ENCODE data around the gene RPS4Y2.

The RPS4Y2 gene

GRCh38 chrY:20776104-20776503 lies 20.2 kb downstream of the RPS4Y2 start:
- Histone ChIP-seq H3K36me3 (ENCODE audit: insufficient read depth, low read length) (no peaks in the 10 kb centered on the region), H3K27ac (ENCODE audit: low read depth, low read length) (no peak overlapping the region), H3K4me1 (ENCODE audit: control insufficient read depth, insufficient read depth, low read length, unreplicated experiment) (no peaks in the 10 kb centered on the region), H3K4me3 (ENCODE audit: low read depth, low read length) (no peak overlapping the region), H3K79me2 (ENCODE audit: control insufficient read depth, insufficient read depth, low read length, unreplicated experiment) (no peaks in the 10 kb centered on the region), H2AFZ (ENCODE audit: low read length, unreplicated experiment) (no peak overlapping the region), H3K27me3 (ENCODE audit: insufficient read depth, low read length) (no peaks in the 10 kb centered on the region)

DNA sequence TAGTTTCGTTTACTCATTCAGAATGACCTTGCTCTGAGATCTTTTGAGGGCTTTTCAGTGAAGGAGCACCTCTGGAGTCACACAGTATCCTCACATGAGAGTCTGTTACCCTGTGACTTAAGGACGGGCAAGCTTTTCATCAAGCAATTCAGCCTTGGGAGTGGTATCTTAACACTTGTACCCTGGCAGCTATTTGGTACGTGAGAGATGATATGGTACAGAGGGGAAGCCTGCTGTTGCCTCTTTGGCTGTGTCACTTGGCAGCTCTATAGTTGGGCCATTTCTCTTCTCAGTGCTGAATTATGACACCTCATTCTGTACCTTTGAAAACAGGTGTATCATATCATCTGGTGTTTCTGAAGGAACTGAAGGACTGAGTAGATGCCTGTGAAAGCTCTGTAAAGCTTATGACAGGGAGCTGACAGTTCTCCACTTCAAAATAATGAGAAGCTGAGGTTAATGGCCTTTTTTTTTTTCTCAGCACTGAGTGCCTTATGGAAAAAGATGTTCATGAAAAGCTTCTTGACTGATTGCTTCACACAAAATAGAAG lies 24.3 kb downstream of the RPS4Y2 start:
- H3K36me3 ChIP-seq (ENCODE audit: insufficient read depth, low read length): no peaks in the 10 kb centered on the region
- H2AFZ ChIP-seq (ENCODE audit: low read length, unreplicated experiment): no peak overlapping the region
- H3K4me1 ChIP-seq (ENCODE audit: control insufficient read depth, insufficient read depth, low read length, unreplicated experiment): no peaks in the 10 kb centered on the region
- no peak overlapping the region for H3K27ac ChIP-seq (ENCODE audit: low read depth, low read length)
- no peaks in the 10 kb centered on the region for H3K79me2 ChIP-seq (ENCODE audit: control insufficient read depth, insufficient read depth, low read length, unreplicated experiment)
- H3K27me3 ChIP-seq (ENCODE audit: insufficient read depth, low read length): no peaks in the 10 kb centered on the region
- H3K4me3 ChIP-seq (ENCODE audit: low read depth, low read length): no peak overlapping the region

DNA sequence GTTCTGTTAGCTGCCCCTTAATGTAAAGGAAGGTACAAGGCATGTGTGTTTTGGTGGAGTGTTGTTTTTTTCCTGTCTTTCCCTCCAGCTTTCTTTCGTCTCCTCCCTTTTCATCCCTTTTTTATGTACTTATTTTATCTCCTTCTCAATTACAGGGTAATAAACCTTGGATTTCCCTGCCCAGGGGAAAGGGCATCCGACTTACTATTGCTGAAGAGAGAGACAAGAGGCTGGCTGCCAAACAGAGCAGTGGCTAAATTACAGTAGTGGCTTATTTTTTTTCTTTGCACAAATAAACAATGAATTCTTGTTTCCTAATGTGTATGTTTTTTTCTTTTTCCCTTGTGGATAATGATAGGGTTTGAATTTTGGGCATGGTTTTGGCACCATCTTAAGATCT lies 24.9 kb downstream of the RPS4Y2 start:
- H3K4me3 ChIP-seq (ENCODE audit: low read depth, low read length): no peak overlapping the region
- no peak overlapping the region for H3K27ac ChIP-seq (ENCODE audit: low read depth, low read length)
- H3K27me3 ChIP-seq (ENCODE audit: insufficient read depth, low read length): no peaks in the 10 kb centered on the region
- no peaks in the 10 kb centered on the region for H3K79me2 ChIP-seq (ENCODE audit: control insufficient read depth, insufficient read depth, low read length, unreplicated experiment)
- no peaks in the 10 kb centered on the region for H3K36me3 ChIP-seq (ENCODE audit: insufficient read depth, low read length)
- H2AFZ ChIP-seq (ENCODE audit: low read length, unreplicated experiment): no peak overlapping the region
- no peaks in the 10 kb centered on the region for H3K4me1 ChIP-seq (ENCODE audit: control insufficient read depth, insufficient read depth, low read length, unreplicated experiment)

GRCh38 chrY:20781408-20781807 lies 25.5 kb downstream of the RPS4Y2 start:
- no peaks in the 10 kb centered on the region for H3K36me3 ChIP-seq (ENCODE audit: insufficient read depth, low read length)
- H3K4me1 ChIP-seq (ENCODE audit: control insufficient read depth, insufficient read depth, low read length, unreplicated experiment): no peaks in the 10 kb centered on the region
- H3K27me3 ChIP-seq (ENCODE audit: insufficient read depth, low read length): no peaks in the 10 kb centered on the region
- no peak overlapping the region for H3K27ac ChIP-seq (ENCODE audit: low read depth, low read length)
- H2AFZ ChIP-seq (ENCODE audit: low read length, unreplicated experiment): no peak overlapping the region
- no peak overlapping the region for H3K4me3 ChIP-seq (ENCODE audit: low read depth, low read length)
- H3K79me2 ChIP-seq (ENCODE audit: control insufficient read depth, insufficient read depth, low read length, unreplicated experiment): no peaks in the 10 kb centered on the region

GRCh38 chrY:20784965-20785364 lies 29.1 kb downstream of the RPS4Y2 start:
- Histone ChIP-seq H3K4me3 (ENCODE audit: low read depth, low read length) (no peak overlapping the region), H2AFZ (ENCODE audit: low read length, unreplicated experiment) (no peak overlapping the region), H3K27ac (ENCODE audit: low read depth, low read length) (no peak overlapping the region), H3K4me1 (ENCODE audit: control insufficient read depth, insufficient read depth, low read length, unreplicated experiment) (no peaks in the 10 kb centered on the region), H3K27me3 (ENCODE audit: insufficient read depth, low read length) (no peaks in the 10 kb centered on the region), H3K36me3 (ENCODE audit: insufficient read depth, low read length) (no peaks in the 10 kb centered on the region), H3K79me2 (ENCODE audit: control insufficient read depth, insufficient read depth, low read length, unreplicated experiment) (no peaks in the 10 kb centered on the region)

GRCh38 chrY:20787076-20787475 lies 31.2 kb downstream of the RPS4Y2 start:
- Histone ChIP-seq H3K27me3 (ENCODE audit: insufficient read depth, low read length) (no peaks in the 10 kb centered on the region), H3K36me3 (ENCODE audit: insufficient read depth, low read length) (no peaks in the 10 kb centered on the region), H3K27ac (ENCODE audit: low read depth, low read length) (no peak overlapping the region)

GRCh38 chrY:20798351-20799049 lies 42.6 kb downstream of the RPS4Y2 start:
- H3K36me3 ChIP-seq (ENCODE audit: insufficient read depth, low read length): no peaks in the 10 kb centered on the region
- H3K27ac ChIP-seq (ENCODE audit: low read depth, low read length): no peak overlapping the region
- H3K4me1 ChIP-seq (ENCODE audit: control insufficient read depth, insufficient read depth, low read length, unreplicated experiment): no peaks in the 10 kb centered on the region
- no peaks in the 10 kb centered on the region for H3K79me2 ChIP-seq (ENCODE audit: control insufficient read depth, insufficient read depth, low read length, unreplicated experiment)
- no peaks in the 10 kb centered on the region for H3K27me3 ChIP-seq (ENCODE audit: insufficient read depth, low read length)
- no peak overlapping the region for H2AFZ ChIP-seq (ENCODE audit: low read length, unreplicated experiment)
- no peak overlapping the region for H3K4me3 ChIP-seq (ENCODE audit: low read depth, low read length)

More at GRCh38 chrY:20787076-20787475, 31.2 kb downstream of the RPS4Y2 start:
- Histone ChIP-seq H3K4me3 (ENCODE audit: low read depth, low read length) (no peak overlapping the region), H3K4me1 (ENCODE audit: control insufficient read depth, insufficient read depth, low read length, unreplicated experiment) (no peaks in the 10 kb centered on the region), H2AFZ (ENCODE audit: low read length, unreplicated experiment) (no peak overlapping the region), H3K79me2 (ENCODE audit: control insufficient read depth, insufficient read depth, low read length, unreplicated experiment) (no peaks in the 10 kb centered on the region)

DNA sequence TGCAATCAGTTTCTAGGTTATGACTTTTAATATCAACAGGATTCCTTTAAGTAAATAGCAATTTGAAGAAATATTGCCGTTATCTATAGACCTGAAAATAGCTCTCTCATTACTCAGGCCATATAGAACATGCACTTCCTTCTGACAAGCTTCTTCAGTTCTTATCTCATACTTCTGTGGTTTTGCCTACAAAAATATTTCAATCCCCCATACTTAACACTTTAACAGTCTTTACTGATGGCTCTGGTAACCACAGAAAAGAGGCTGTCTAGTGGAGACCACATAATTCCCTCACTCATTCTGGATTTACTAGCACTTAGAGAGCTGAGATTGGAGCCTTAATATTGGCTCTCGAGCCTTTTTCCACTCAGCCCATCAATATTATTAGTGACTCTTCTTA lies 46.8 kb downstream of the RPS4Y2 start:
- Histone ChIP-seq H3K4me3 (ENCODE audit: low read depth, low read length) (no peak overlapping the region), H3K27me3 (ENCODE audit: insufficient read depth, low read length) (no peaks in the 10 kb centered on the region), H3K79me2 (ENCODE audit: control insufficient read depth, insufficient read depth, low read length, unreplicated experiment) (no peaks in the 10 kb centered on the region), H3K4me1 (ENCODE audit: control insufficient read depth, insufficient read depth, low read length, unreplicated experiment) (no peaks in the 10 kb centered on the region), H2AFZ (ENCODE audit: low read length, unreplicated experiment) (no peak overlapping the region), H3K27ac (ENCODE audit: low read depth, low read length) (no peak overlapping the region), H3K36me3 (ENCODE audit: insufficient read depth, low read length) (no peaks in the 10 kb centered on the region)

GRCh38 chrY:20806243-20806642 lies 50.3 kb downstream of the RPS4Y2 start:
- Histone ChIP-seq H3K4me3 (ENCODE audit: low read depth, low read length) (no peak overlapping the region), H3K79me2 (ENCODE audit: control insufficient read depth, insufficient read depth, low read length, unreplicated experiment) (no peaks in the 10 kb centered on the region), H3K4me1 (ENCODE audit: control insufficient read depth, insufficient read depth, low read length, unreplicated experiment) (no peaks in the 10 kb centered on the region), H2AFZ (ENCODE audit: low read length, unreplicated experiment) (no peak overlapping the region), H3K27me3 (ENCODE audit: insufficient read depth, low read length) (no peaks in the 10 kb centered on the region), H3K36me3 (ENCODE audit: insufficient read depth, low read length) (no peaks in the 10 kb centered on the region), H3K27ac (ENCODE audit: low read depth, low read length) (no peak overlapping the region)

DNA sequence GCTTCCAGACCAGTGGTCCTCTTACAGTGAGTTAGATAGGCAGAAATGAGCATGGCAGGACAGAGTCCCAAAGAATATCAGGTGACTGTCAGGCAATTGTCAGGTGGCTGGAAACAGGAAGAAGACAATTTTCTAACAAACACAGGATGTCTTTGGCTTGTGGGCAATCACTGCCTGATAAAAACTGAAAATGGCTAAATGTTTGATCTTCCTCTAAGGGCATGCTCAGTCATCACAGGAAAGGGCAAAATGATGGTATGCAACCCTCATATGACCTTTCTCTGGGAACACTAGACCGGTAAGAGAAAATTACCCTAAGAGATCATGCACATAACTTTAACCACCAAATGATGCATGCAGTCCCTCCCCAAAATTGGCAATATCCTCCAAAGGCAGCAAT lies 57.6 kb downstream of the RPS4Y2 start:
- Histone ChIP-seq H3K36me3 (ENCODE audit: insufficient read depth, low read length) (no peaks in the 10 kb centered on the region), H3K27me3 (ENCODE audit: insufficient read depth, low read length) (no peaks in the 10 kb centered on the region), H3K4me1 (ENCODE audit: control insufficient read depth, insufficient read depth, low read length, unreplicated experiment) (no peaks in the 10 kb centered on the region), H3K79me2 (ENCODE audit: control insufficient read depth, insufficient read depth, low read length, unreplicated experiment) (no peaks in the 10 kb centered on the region), H2AFZ (ENCODE audit: low read length, unreplicated experiment) (no peak overlapping the region), H3K4me3 (ENCODE audit: low read depth, low read length) (no peak overlapping the region), H3K27ac (ENCODE audit: low read depth, low read length) (no peak overlapping the region)

DNA sequence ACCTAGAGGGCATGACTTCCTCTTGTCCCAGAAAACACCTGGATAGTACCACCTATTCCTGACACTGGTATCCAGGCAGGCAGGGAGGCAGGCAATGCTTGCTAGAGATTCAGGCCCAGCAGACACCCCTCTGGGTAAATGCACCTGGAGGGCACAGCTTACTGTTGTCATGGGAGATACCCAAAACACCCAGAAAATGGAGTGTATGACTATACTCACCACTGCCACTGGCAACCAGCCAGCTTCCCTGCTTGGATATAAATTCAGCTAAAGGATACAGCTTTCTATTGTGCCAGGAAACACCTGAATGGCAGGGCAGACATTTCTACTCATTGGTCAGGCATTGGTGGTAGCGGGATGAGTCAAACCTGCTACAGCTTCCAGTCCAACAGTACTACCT lies 58.9 kb downstream of the RPS4Y2 start:
- Histone ChIP-seq H3K27me3 (ENCODE audit: insufficient read depth, low read length) (no peaks in the 10 kb centered on the region), H3K27ac (ENCODE audit: low read depth, low read length) (no peak overlapping the region), H3K36me3 (ENCODE audit: insufficient read depth, low read length) (no peaks in the 10 kb centered on the region), H3K79me2 (ENCODE audit: control insufficient read depth, insufficient read depth, low read length, unreplicated experiment) (no peaks in the 10 kb centered on the region), H3K4me1 (ENCODE audit: control insufficient read depth, insufficient read depth, low read length, unreplicated experiment) (no peaks in the 10 kb centered on the region), H3K4me3 (ENCODE audit: low read depth, low read length) (no peak overlapping the region), H2AFZ (ENCODE audit: low read length, unreplicated experiment) (no peak overlapping the region)
